ENCODE data around the gene LIN37.

The LIN37 gene, protein sequence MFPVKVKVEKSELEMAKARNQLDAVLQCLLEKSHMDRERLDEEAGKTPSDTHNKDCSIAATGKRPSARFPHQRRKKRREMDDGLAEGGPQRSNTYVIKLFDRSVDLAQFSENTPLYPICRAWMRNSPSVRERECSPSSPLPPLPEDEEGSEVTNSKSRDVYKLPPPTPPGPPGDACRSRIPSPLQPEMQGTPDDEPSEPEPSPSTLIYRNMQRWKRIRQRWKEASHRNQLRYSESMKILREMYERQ

GRCh38 chr19:35748106-35749020 lies at the start of gene LIN37:
LIN37 (plus strand) TSS chr19:35748576; CDS start chr19:35748725, 149 bp downstream.
- peak; percentile 98 for DNase-seq

- peak; percentile 79 for DNase-seq
Observed at GRCh38 chr19:35702223-35703012, 46.0 kb upstream of the LIN37 start.

- DNase-seq = no peak
Observed at GRCh38 chr19:35703343-35703742, 45.0 kb upstream of the LIN37 start.

- DNase-seq = no peak
Observed at GRCh38 chr19:35704218-35704617, 44.2 kb upstream of the LIN37 start, which contains the start of gene ZBTB32. ZBTB32 (plus strand) TSS chr19:35704558; CDS start chr19:35714627, 10,069 bp downstream.

DNA sequence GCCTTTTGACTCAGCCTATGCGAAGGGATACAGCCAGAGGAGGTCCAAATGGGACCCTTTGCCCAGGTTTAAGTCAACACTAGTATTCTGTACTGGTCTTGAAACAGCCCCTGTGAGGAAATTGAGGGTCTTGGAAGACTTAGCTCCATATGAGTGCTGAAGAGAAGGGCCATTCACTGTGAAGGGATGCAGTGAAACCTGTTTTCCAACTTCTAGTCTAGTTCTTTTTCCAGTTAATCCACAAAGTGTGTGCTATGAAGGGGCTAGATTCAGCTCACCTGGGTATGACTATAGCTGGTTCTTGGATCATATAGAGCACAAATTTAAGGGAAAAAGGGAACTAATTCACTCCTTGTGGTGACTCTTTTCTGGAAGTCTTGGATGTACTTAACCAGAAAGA lies 40.0 kb upstream of the LIN37 start:
- no peak for DNase-seq

- peak; percentile 50 for DNase-seq
Observed at GRCh38 chr19:35710784-35711723, 37.3 kb upstream of the LIN37 start.

DNA sequence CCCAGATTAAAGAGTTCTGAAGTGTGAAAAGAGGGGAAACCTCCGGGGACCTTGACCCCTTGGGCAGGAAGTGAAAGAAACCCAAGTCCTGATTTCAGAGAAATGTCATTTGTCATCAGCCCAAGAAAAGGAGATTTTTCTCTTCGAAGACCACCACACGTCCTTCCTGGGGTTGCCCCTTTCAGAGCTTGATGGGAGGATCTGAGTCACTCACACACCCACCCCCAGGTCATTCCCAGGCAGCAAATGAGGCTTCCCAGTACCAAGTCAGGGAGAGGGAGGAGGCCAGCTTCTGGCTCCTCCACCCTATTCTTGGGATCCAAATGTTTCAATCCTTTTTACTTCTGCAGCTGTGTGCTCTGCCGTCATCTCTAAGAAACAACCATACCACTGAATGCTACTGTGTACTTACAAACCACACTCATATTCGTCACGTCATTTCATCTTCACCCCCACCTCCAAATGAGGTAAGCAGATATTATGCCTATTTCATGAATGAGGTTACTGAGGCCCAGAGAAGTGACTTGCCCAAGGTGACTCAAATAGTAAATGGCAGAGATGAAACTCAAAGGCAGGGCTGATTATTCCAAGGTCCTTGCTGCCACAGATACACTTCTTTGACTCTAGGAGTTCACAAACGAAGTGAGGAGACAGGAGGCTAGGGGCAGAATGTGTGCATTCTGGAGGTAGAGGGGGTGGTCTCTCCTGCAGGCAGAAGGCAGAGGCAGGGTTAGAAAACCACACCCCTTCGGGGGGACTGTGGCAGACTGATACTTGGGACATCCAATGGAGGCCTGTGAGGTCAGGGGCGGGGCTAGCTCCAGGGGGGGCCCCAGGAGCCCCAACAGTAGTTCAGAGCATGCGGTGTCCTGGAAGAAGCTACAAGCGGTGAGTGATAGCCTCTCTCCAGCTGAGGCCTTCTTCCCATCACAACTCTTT lies 35.5 kb upstream of the LIN37 start:
- DNase-seq = peak; percentile 77

- no peak for DNase-seq
Observed at GRCh38 chr19:35713506-35713850, 34.9 kb upstream of the LIN37 start.

- no peak for DNase-seq
Observed at GRCh38 chr19:35713904-35714495, 34.4 kb upstream of the LIN37 start.

DNA sequence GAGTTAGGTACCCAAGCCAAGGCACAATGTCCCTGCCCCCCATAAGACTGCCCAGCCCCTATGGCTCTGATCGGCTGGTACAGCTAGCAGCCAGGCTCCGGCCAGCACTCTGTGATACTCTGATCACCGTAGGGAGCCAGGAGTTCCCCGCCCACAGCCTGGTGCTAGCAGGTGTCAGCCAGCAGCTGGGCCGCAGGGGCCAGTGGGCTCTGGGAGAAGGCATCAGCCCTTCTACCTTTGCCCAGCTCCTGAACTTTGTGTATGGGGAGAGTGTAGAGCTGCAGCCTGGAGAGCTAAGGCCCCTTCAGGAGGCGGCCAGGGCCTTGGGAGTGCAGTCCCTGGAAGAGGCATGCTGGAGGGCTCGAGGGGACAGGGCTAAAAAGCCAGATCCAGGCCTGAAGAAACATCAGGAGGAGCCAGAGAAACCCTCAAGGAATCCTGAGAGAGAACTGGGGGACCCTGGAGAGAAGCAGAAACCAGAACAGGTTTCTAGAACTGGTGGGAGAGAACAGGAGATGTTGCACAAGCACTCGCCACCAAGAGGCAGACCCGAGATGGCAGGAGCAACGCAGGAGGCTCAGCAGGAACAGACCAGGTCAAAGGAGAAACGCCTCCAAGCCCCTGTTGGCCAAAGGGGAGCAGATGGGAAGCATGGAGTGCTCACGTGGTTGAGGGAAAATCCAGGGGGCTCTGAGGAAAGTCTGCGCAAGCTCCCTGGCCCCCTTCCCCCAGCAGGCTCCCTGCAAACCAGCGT lies 33.6 kb upstream of the LIN37 start:
- DNase-seq = peak; percentile 39

DNA sequence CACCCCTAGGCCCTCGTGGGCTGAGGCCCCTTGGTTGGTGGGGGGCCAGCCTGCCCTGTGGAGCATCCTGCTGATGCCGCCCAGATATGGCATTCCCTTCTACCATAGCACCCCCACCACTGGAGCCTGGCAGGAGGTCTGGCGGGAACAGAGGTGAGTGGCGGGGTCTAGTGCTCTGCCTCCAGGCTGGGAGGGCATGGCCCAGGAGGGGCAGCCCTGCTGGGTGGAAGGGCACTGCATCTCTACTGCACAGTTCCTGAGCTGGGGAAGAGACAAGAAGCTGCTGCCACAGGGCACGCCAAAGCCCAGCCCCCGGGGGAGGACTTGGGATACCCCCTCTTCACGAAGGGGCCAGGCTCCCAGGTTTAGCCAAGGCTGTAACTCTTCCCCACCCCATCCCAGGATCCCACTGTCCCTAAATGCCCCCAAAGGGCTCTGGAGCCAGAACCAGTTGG lies 33.0 kb upstream of the LIN37 start:
- no peak for DNase-seq

DNA sequence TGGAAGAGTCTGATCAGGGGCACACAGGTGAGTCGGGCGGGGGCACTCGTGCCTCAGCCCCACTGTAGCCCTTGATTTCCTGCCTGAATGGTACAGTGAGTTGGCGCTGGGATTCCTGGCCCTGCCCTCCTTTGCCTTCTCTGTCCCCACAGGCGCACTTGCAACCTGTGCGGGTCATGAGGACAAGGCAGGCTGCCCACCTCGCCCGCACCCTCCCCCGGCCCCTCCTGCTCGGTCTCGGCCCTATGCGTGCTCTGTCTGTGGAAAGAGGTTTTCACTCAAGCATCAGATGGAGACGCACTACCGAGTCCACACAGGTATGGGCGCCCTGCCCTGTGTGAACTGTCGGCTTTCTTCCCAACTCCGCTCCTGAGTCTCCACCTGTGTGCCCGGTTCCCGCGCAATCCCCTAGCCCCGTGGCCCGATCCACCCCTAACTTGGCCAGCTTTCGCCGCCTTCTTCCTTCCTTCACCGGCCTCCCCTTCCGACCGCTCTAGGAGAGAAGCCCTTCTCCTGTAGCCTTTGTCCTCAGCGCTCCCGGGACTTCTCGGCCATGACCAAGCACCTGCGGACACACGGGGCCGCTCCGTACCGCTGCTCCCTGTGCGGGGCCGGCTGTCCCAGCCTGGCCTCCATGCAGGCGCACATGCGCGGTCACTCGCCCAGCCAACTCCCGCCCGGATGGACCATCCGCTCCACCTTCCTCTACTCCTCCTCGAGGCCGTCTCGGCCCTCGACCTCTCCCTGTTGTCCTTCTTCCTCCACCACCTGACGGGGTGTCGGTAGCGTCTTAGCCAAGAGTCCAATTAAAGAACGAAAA lies 32.2 kb upstream of the LIN37 start:
- peak; percentile 62 for DNase-seq

DNA sequence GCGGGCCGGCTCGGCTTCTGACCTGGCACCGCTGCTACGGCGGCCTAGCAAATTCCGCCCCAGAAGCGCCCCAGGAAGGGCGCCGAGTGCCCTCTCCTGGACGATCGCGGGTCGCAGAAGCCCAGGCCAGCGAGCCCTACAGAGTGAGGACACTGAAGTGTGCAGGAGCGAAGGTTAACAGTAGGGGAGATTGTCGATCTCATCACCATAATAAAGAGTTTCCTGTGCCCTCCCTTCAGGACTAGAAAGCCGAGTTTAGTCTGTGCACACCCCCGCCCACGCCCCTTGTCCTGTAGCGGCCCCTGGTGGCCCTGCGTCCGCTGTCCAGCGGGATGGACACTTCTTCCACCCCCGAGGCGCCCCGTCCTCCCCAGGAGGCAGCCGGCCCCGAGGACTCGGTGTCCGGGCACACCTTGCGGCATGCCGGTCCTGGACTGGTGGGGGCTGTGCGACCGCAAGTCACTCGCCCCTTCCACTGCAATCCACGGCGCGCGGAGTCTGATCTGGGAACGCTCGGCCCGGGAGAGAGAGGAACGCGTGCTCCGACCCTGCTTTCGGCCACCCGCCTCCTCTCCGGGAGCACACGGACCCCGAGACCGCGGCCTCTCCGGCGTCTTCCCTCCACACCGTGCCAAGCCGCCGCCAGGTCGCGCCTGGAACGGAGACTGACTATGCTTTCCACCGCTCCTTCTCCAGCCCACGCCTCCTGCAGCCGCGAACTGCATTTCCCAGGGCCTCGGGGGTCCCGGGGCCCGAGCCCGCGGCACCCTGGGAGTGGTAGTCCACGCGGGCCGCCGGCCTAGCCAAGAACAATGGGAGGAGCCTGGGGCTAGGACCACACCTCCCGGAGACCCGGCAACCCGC lies 31.3 kb upstream of the LIN37 start:
- DNase-seq = peak; percentile 94

- DNase-seq = no peak
Observed at GRCh38 chr19:35717665-35718344, 30.6 kb upstream of the LIN37 start, which contains the start of gene KMT2B. KMT2B (plus strand) TSS chr19:35718003; CDS start chr19:35718019, 16 bp downstream.

- DNase-seq = peak; percentile 46
Observed at GRCh38 chr19:35718345-35719041, 29.9 kb upstream of the LIN37 start.
